Activated CD4-positive, alpha-beta T cell treated with anti-CD3 and anti-CD28 coated beads for 24 hours (primary cell): ENCODE measurements around the gene ADARB2.
"Not testable (repeated sequence)": the region's sequence is repeated elsewhere in the genome, so short reads cannot be mapped to it uniquely, and the experiment has no call there.

Experiments
- DNase-seq, 2 donors: peaks; one replicate each; pipeline ENCODE4 v3.0.0-alpha.2; 2020; ENCODE audit warnings: low read depth in 2 of 2

The ADARB2 gene

DNA sequence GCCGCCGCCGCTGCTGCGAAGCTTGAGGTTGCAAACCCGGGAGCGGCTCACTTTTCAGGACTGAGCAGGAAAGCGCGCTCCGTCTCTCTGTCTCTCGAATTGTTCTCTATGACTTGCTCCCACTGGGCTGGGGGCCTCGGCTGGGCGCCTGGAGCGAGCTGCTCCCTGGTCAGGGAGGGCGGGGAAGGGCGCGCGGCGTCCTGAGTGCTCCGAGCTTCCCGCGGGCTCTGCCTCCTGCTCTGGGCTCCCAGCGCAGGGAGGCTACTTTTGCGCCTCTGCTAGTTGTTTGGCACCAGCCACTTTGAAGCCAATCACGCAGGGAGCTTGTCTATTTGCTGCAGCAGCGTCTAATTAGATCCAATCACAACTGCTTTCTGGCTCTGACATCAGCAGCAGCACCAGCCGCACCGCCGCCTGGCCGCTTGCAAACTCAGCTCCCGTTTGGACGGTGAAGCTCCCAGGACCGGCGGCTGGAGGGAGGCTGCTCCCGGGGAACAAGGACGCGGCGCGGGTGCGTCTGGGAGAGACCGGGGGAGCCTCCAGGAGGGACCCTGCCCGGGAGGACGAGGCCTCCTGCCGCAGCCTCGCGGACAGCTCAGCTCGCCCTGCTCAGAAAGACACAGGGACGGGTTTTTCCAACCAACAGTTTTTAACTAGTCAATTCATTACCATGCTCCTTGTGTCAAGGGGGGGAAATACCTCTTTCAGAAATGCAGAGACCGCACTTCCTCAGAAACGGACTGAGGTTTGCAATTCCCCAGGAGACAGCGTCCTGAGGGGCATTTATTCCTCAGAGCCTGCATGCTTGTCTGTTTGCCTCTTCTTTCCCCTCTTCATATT lies at the start of gene ADARB2:
TSS of gene ADARB2 (minus strand) at position 304 of the 840 bp plus-strand sequence.
- no peak for DNase-seq

GRCh38 chr10:1785835-1786234 lies 48.5 kb upstream of the ADARB2 start:
- no peak for DNase-seq

GRCh38 chr10:1782841-1783240 lies 45.5 kb upstream of the ADARB2 start:
- no peak for DNase-seq

DNA sequence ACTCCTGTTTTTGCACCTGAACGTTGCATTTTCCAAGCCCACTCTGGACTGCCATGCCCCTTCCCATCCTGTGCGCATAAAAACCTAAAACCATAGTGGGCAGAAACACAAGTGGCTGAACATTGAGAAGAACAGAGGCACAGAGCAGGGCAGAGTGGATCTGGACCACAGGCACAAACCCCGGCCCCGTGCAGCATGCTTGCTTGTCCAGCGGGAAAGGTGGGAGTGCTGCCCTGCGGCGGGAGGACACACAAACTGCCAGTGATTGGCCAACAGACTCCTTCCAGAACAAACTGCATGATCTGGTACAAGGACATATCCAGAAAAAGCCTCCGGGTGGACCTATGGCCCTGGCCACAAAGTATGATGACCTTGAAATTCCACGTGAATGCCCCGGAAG lies 42.5 kb upstream of the ADARB2 start:
- DNase-seq = no peak

- no peak for DNase-seq
These were observed 41.1 kb upstream of the ADARB2 start for GRCh38 chr10:1778375-1778969.

DNA sequence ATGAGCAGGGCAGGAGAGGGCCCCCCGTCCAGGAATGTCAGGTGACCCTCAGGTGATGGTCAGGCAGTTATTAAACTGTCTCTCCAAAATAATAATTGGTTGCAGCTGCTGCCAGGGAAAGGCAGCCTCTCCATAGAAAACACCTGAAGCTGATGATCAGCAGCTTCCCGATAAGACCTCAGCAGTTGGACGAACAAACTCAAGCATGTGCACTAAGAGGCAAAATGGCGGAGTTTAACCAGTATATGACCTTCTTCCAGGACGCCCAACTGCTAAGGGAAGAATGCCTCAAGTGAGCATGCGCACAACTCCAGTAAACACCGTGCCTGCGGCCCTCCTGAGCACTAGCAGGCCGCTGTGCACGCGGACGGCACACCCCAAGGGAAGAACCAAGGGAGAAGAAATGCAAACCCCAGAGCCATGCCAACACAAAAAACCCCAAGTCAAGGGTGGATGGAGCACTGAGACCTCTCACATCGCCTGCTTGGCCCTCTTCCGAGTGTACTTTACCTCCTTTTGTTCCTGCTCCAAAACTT lies 38.9 kb upstream of the ADARB2 start:
- no peak for DNase-seq

GRCh38 chr10:1774796-1775195 lies 37.5 kb upstream of the ADARB2 start:
- no peak for DNase-seq

DNA sequence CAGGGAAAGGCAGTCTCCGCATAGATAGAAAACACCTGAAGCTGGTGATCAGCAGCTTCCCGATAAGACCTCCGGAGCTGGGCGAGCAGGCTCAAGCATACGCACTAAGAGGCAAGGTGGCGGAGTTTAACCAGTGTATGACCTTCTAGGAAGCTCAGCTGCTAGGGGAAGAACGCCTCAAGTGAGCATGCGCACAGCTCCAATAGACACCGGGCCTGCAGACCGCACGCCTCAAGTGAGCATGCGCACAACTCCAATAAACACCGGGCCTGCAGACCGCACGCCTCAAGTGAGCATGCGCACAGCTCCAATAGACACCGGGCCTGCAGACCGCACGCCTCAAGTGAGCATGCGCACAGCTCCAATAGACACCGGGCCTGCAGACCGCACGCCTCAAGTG lies 35.9 kb upstream of the ADARB2 start:
- not testable (repeated sequence) for DNase-seq

GRCh38 chr10:1766049-1766448 lies 28.7 kb upstream of the ADARB2 start:
- DNase-seq = no peak

DNA sequence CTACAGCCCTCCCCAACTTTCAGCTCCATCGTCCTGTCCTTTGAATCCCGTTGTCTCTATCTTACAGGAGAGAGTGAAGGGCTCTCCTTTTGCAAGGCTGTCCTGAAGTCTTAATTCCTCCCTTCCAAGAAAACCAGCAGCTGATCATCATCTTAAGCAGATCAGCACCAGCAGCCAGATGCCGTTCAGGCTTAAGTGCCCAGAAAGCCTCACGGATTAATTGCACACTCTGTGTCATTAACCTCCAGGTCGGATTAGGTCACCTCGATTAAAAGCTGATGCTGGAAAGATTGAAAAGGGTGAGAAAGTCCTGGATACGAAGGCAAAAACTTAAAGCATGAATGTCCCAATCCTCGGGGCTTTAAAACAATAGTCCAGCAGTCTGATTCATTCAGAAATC lies 24.8 kb upstream of the ADARB2 start:
- DNase-seq = no peak

GRCh38 chr10:1754506-1755153 lies 17.3 kb upstream of the ADARB2 start:
- DNase-seq = no peak

- DNase-seq = no peak
These were observed 14.8 kb upstream of the ADARB2 start for GRCh38 chr10:1752153-1752552.

GRCh38 chr10:1747590-1748157 lies 10.3 kb upstream of the ADARB2 start:
- DNase-seq = no peak

GRCh38 chr10:1746796-1747195 lies 9.5 kb upstream of the ADARB2 start:
- no peak for DNase-seq

- no peak for DNase-seq
These were observed 8.6 kb upstream of the ADARB2 start for GRCh38 chr10:1745780-1746456.

DNA sequence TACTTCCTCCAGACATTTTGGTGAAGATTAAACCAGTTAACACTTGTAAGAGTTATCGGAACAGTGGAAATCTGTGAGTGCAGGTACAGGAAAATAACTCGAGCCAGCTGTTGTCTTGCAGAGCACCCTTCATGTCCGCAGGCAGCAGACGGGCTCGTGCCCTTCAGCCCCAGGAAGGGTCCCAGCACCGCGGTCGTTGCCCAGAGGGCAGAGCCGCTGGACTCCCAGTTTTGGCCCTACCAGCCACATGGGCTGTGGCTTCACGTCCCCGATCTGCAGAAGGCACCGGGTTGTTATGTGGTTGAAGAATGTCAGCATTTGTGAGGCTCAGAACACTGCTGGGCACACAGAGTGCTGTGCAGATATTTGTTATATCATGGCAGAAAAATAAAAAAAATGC lies 7.2 kb upstream of the ADARB2 start:
- DNase-seq = no peak

GRCh38 chr10:1743141-1743540 lies 5.8 kb upstream of the ADARB2 start:
- no peak for DNase-seq

- DNase-seq = no peak
These were observed 4.1 kb upstream of the ADARB2 start for GRCh38 chr10:1741450-1741849.

DNA sequence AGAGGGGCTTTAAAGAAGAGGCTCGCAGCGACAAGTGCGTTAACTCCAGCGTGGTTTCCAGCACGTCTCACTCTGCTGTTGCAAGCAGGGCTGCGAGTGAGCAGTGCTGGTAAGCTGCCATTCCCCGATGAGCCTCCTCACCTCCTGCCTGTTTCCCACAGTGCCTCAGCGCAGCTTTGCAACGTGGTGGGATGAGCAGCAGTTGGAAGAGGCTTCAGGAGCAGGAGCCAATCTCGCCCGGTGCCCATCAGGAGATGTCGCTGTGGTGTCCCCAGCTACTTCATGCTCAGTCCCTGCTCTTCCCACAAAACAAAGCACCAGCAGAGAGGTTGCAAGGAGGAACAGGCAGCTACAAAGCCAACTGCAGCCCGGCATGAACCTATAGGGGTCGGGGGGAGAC lies 2.4 kb upstream of the ADARB2 start:
- no peak for DNase-seq

DNA sequence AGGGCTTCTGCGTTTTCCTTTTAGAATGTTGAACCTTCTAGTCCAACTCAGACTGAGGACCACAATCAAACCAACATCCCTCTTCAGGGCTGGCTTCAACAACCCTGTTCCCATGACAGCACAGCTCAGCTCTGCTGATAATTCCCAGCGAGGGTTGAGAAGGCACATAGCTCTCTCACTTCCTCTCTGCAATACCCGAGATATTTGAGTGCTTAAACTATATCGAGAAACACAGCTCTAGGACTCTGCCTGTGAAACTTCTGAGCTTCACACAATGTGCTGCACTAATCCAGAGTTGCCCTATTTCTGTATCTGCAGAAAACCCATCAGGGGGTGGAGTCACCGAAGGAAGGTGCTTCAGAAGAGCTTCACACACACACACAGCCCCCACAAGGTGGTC lies 1.6 kb upstream of the ADARB2 start:
- DNase-seq = no peak

- DNase-seq = no peak
These were observed 428 bp downstream of the ADARB2 start for GRCh38 chr10:1736972-1737221.
